K562 (cell line): Measurements from ENCODE around the gene KRT24. TPM values are rescaled to one million over a fixed set of nuclear protein-coding genes. Genes with fewer than 3 reads are reported as not detected.

ENCODE experiments used
- ATAC-seq: fragments of 200-7000 bp; cut with Tn5 transposase; 3 replicates; pipeline ENCODE4 v1.9.1; 2020; ENCODE audit warnings: moderate library complexity
- BruUV-seq: library from RNA; stranded (reverse); fragments of 400-500 nt; replicated peaks from 2 replicates; lab custom pipeline; 2021; lab: Mats Ljungman, UMichigan
- CTCF ChIA-PET: fragments of 300-600 bp; formaldehyde crosslinking; extraction: SDS; loops from one replicate; lab custom pipeline; 2021; ENCODE audit warnings: low intra/inter-chr PET ratio; lab: Yijun Ruan, JAX
- POLR2A ChIA-PET: fragments of 300-600, 350-650 bp; sonication (Branson Sonifier 250); formaldehyde crosslinking; extraction: SDS; loops from one replicate; lab custom pipeline; 2021; ENCODE audit warnings: antibody characterized with exemption, inconsistent platforms; lab: Yijun Ruan, JAX
- DNase-seq, 4 experiments: peaks; one replicate each; pipeline versions ENCODE4 v3.0.0 to v3.0.0-alpha.2; 2011 to 2018; ENCODE audit warnings: low spot score in 3 of 4, mixed read lengths in 3 of 4; ENCODE audit errors: extremely low read depth in 1 of 4
- FAIRE-seq: peaks from 2 replicates; lab custom pipeline; 2011; peaks lifted over from hg19 to GRCh38; lab: Jason Lieb, UNC
- H2AFZ ChIP-seq: 2 replicates; pipeline ENCODE4 v1.6.0; 2011; ENCODE audit warnings: low read depth, low read length, control low read depth, inconsistent platforms
- H3K27ac ChIP-seq: fragments of 200-600 bp; 3 replicates; pipeline ENCODE4 v1.8.0; 2011; ENCODE audit warnings: low read depth, mild to moderate bottlenecking, control low read depth, inconsistent platforms, low read length, moderate library complexity, mixed read lengths; ENCODE audit errors: extremely low read depth
- H3K27me3 ChIP-seq, 2 experiments: fragments of 300-600 bp in 1 of 2; 2 replicates in 1 of 2; 3 replicates in 1 of 2; pipeline versions ENCODE4 v1.6.0 to v1.8.0; 2011; ENCODE audit warnings: inconsistent platforms in 2 of 2, low read length in 2 of 2, mild to moderate bottlenecking in 1 of 2, mixed read lengths in 1 of 2, moderate library complexity in 1 of 2; ENCODE audit not compliant: control insufficient read depth in 2 of 2, insufficient read depth in 2 of 2
- H3K36me3 ChIP-seq: fragments of 300-600 bp; 3 replicates; pipeline ENCODE4 v1.8.0; 2011; ENCODE audit warnings: mild to moderate bottlenecking, low read length, inconsistent platforms; ENCODE audit not compliant: control insufficient read depth, insufficient read depth
- H3K4me1 ChIP-seq, 2 experiments: fragments of 200-600 bp in 1 of 2; replicated peaks in 1 of 2; 2 replicates in 1 of 2; 3 replicates in 1 of 2; pipeline versions ENCODE4 v1.5.1 to v1.8.0; 2011; ENCODE audit warnings: inconsistent platforms in 2 of 2, low read length in 2 of 2, mild to moderate bottlenecking in 1 of 2, mixed read lengths in 1 of 2, moderate library complexity in 1 of 2; ENCODE audit not compliant: control insufficient read depth in 2 of 2, insufficient read depth in 2 of 2
- H3K4me2 ChIP-seq: 2 replicates; pipeline ENCODE4 v1.6.1; 2011; ENCODE audit warnings: low read length, control low read depth, inconsistent platforms, mixed read lengths; ENCODE audit not compliant: insufficient read depth
- H3K4me3 ChIP-seq: fragments of 200-600 bp; sonication (generic), shearing (Covaris generic); 2 replicates; pipeline ENCODE4 v1.5.1; 2016; ENCODE audit warnings: control low read depth, inconsistent platforms
- H3K79me2 ChIP-seq: fragments of 200-600 bp; 3 replicates; pipeline ENCODE4 v1.8.0; 2011; ENCODE audit warnings: low read length, inconsistent platforms; ENCODE audit not compliant: control insufficient read depth, insufficient read depth
- H3K9ac ChIP-seq, 2 experiments: 2 replicates each; pipeline versions ENCODE4 v1.6.0 to v1.6.1; 2011; ENCODE audit warnings: low read depth in 2 of 2, low read length in 2 of 2, control low read depth in 1 of 2, inconsistent platforms in 1 of 2, mild to moderate bottlenecking in 1 of 2, mixed read lengths in 1 of 2; ENCODE audit not compliant: insufficient read depth in 1 of 2
- H3K9me1 ChIP-seq: one replicate; pipeline ENCODE4 v1.6.0; 2011; ENCODE audit warnings: inconsistent platforms, mild to moderate bottlenecking, low read length, moderate library complexity; ENCODE audit not compliant: control insufficient read depth, insufficient read depth
- H3K9me3 ChIP-seq: replicated peaks from 2 replicates; pipeline ENCODE4 v1.5.1; 2011; ENCODE audit warnings: low read depth, low read length, inconsistent platforms; ENCODE audit not compliant: control insufficient read depth, insufficient read depth
- H4K20me1 ChIP-seq: replicated peaks from 2 replicates; pipeline ENCODE4 v1.6.1; 2011; ENCODE audit warnings: low read length, inconsistent platforms, mixed read lengths; ENCODE audit not compliant: control insufficient read depth, insufficient read depth
- ATF1 ChIP-seq, 2 experiments: fragments of 450-650 bp in 1 of 2; IDR thresholded peaks; 2 replicates each; pipeline ENCODE4 v1.6.1; 2016; ENCODE audit warnings: missing compliant biosample characterization in 1 of 2, missing genetic modification characterization in 1 of 2
- BDP1 ChIP-seq: IDR thresholded peaks from 3 replicates; pipeline ENCODE4 v1.6.1; 2011; ENCODE audit not compliant: insufficient read length, insufficient read depth
- CEBPB ChIP-seq: fragments of 450-650 bp; IDR thresholded peaks from 2 replicates; pipeline ENCODE4 v1.6.1; 2016; ENCODE audit warnings: missing genetic modification characterization, missing compliant biosample characterization
- GATAD2B ChIP-seq: fragments of 450-650 bp; IDR thresholded peaks from 2 replicates; pipeline ENCODE4 v1.6.1; 2017; ENCODE audit warnings: mild to moderate bottlenecking, borderline replicate concordance
- MIER1 ChIP-seq: fragments of 450-650 bp; IDR thresholded peaks from 2 replicates; pipeline ENCODE4 v1.6.1; 2016; ENCODE audit warnings: antibody characterized with exemption, mild to moderate bottlenecking, low read depth
- MXI1 ChIP-seq: IDR thresholded peaks from 2 replicates; pipeline ENCODE4 v1.6.1; 2011; ENCODE audit warnings: low read depth, mild to moderate bottlenecking, improper control_type of control experiment, low read length
- PML ChIP-seq: IDR thresholded peaks from 2 replicates; pipeline ENCODE4 v1.6.1; 2012; ENCODE audit warnings: low read length, inconsistent platforms
- POLR2A ChIP-seq: fragments of 450-650 bp; conservative IDR thresholded peaks from 2 replicates; pipeline ENCODE4 v1.6.1; 2016
- RBBP5 ChIP-seq: fragments of 200-600 bp; sonication (generic); IDR thresholded peaks from 2 replicates; pipeline ENCODE4 v1.6.1; 2012; ENCODE audit warnings: borderline replicate concordance, mild to moderate bottlenecking, low read length, control low read depth, inconsistent platforms; ENCODE audit not compliant: insufficient read depth, poor library complexity, severe bottlenecking
- RBM25 ChIP-seq: fragments of 200-400 bp; formaldehyde crosslinking; IDR thresholded peaks from 2 replicates; pipeline ENCODE4 v1.6.1; 2018; ENCODE audit warnings: low read length, low read depth, moderate library complexity; ENCODE audit not compliant: severe bottlenecking
- SMARCB1 ChIP-seq: IDR thresholded peaks from 2 replicates; pipeline ENCODE4 v1.6.1; 2011; ENCODE audit warnings: improper control_type of control experiment, low read depth; ENCODE audit not compliant: insufficient read length
- TSC22D4 ChIP-seq: fragments of 450-650 bp; IDR thresholded peaks from 2 replicates; pipeline ENCODE4 v1.6.1; 2016; ENCODE audit warnings: missing genetic modification characterization, missing biosample characterization, control low read depth
- ZNF778 ChIP-seq: fragments of 450-650 bp; formaldehyde crosslinking; IDR thresholded peaks from 2 replicates; pipeline ENCODE4 v1.4.0; 2020; ENCODE audit warnings: mild to moderate bottlenecking, moderate library complexity
- WGBS: fragments of 100-300 bp; shearing (Covaris generic); methylation state at CpG from one replicate; pipeline ENCODE4 v1.1.6; 2016; ENCODE audit warnings: low coverage, mixed read lengths; ENCODE audit not compliant: insufficient coverage; ENCODE audit errors: missing lambda C conversion rate; 5-methylcytosine and 5-hydroxymethylcytosine counted together
- in situ Hi-C: fragments of 300-500 bp; cut with MboI; formaldehyde crosslinking; loops from 4 replicates; pipeline ENCODE4 v1.15.0; 2018; ENCODE audit warnings: inconsistent platforms, mixed read lengths
- intact Hi-C: fragments of 100-400 bp; cut with micrococcal nuclease; formaldehyde crosslinking; loops from 2 replicates; pipeline ENCODE4 v1.14.2; 2022
- polyA plus RNA-seq, 8 experiments: library from polyadenylated mRNA; depleted of rRNA in 4 of 8; stranded (reverse) in 5 of 8; unstranded in 3 of 8; fragments of >200 nt; fragmentation: Nextera tagmentation in 2 of 8; fragmentation: Illumina TruSeq in 1 of 8; extraction: Ambion mirVana in 2 of 8; extraction: Trizol in 1 of 8; gene quantifications; 2 replicates each; pipeline versions ENCODE4 v1.2.1 to v1.2.3, GENCODE V29; 2011 to 2014; ENCODE audit warnings: inconsistent platforms in 1 of 8, missing spikeins in 1 of 8
- total RNA-seq, 7 experiments: library from RNA; depleted of rRNA in 6 of 7; stranded (reverse); fragments of >200 nt in 6 of 7; fragmentation: Illumina TruSeq in 2 of 7; extraction: Trizol in 2 of 7; gene quantifications; 2 replicates each; pipeline versions ENCODE4 v1.2.1 to v1.2.3, GENCODE V29; 2011 to 2021; ENCODE audit warnings: low replicate concordance in 1 of 7
- TF ChIP-seq, protein P1 (sequence below): sonication (generic); formaldehyde crosslinking; IDR thresholded peaks from 2 replicates; pipeline ENCODE4 v1.8.0; 2022; ENCODE audit warnings: missing genetic modification reagents, mild to moderate bottlenecking, borderline replicate concordance
- TF ChIP-seq, protein P2 (sequence below): conservative IDR thresholded peaks from 2 replicates; pipeline ENCODE4 v1.6.1; 2011; ENCODE audit warnings: low read depth, mild to moderate bottlenecking, low read length; ENCODE audit not compliant: control insufficient read depth
- TF ChIP-seq, protein P3 (sequence below): fragments of 250-450 bp; sonication (Bioruptor Pico); IDR thresholded peaks from 2 replicates; pipeline ENCODE4 v1.5.0; 2021
- TF ChIP-seq, protein P4 (sequence below): fragments of 150-350 bp; conservative IDR thresholded peaks from 2 replicates; pipeline ENCODE4 v1.6.1; 2014; ENCODE audit warnings: low read length

KRT24 gene
- total and polyA plus RNA-seq, 9 of the 15 experiments (the other 6 are each of a cell fraction or from before 2014, with no cell fraction given), result not detected

DNA sequence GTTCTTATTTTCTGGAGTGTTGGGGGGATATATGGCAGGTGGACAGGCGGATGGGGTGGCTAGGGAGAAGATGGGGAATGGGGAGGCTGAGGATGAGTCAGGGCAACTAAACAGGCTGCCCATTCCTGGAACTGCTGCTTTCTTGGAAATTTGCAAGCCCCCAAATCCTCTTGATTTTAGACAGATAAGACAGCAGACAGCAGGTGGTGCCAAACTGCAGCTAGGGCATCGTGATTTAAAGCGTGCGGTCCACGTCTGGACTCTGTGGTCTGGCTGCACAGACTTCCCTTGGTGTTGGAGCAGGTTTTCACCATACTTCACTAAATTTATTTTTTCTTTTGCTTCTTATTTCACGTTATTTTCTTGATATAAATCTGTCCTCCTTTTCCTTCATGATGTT, 10.9 kb upstream of the KRT24 start:
- H3K9me1 ChIP-seq, result no peaks in the 10 kb centered on the region
- FAIRE-seq, result no peak
- H3K4me3 ChIP-seq, result no peak overlapping the region
- H3K36me3 ChIP-seq, result no peaks in the 10 kb centered on the region
- in situ Hi-C loops, result no loop called here
- H3K4me2 ChIP-seq, result no peak overlapping the region
- H3K27ac ChIP-seq, result no peak overlapping the region
- no peak overlapping the region for H3K9ac ChIP-seq
- ATAC-seq, result no peak
- BruUV-seq, result no TSS peak
- H3K9me3 ChIP-seq, result no peaks in the 10 kb centered on the region
- H3K4me1 ChIP-seq, result no peaks in the 10 kb centered on the region
- POLR2A ChIA-PET, result interaction anchor here (0.6 kb wide), 1 partner anchor 13 kb away, joined by 3 read pairs; no protein-coding TSS in a partner anchor
- CTCF ChIA-PET, result no interaction called here
- 6% methylated on average over 6 of the region's 6 CpGs for WGBS
- no peaks in the 10 kb centered on the region for H3K79me2 ChIP-seq
- H2AFZ ChIP-seq, result no peak overlapping the region
- intact Hi-C loops, result no loop called here
- peaks cover 13 to 27% of the 10 kb centered on the region in 2 experiments; a peak in 3 of 5 replicates for H3K27me3 ChIP-seq
- DNase-seq, result no peak
- no peaks in the 10 kb centered on the region for H4K20me1 ChIP-seq
- TF ChIP-seq, protein P1, sequence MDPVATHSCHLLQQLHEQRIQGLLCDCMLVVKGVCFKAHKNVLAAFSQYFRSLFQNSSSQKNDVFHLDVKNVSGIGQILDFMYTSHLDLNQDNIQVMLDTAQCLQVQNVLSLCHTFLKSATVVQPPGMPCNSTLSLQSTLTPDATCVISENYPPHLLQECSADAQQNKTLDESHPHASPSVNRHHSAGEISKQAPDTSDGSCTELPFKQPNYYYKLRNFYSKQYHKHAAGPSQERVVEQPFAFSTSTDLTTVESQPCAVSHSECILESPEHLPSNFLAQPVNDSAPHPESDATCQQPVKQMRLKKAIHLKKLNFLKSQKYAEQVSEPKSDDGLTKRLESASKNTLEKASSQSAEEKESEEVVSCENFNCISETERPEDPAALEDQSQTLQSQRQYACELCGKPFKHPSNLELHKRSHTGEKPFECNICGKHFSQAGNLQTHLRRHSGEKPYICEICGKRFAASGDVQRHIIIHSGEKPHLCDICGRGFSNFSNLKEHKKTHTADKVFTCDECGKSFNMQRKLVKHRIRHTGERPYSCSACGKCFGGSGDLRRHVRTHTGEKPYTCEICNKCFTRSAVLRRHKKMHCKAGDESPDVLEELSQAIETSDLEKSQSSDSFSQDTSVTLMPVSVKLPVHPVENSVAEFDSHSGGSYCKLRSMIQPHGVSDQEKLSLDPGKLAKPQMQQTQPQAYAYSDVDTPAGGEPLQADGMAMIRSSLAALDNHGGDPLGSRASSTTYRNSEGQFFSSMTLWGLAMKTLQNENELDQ (CRISPR knock-in tag), result no peak
- TF ChIP-seq, protein P2, sequence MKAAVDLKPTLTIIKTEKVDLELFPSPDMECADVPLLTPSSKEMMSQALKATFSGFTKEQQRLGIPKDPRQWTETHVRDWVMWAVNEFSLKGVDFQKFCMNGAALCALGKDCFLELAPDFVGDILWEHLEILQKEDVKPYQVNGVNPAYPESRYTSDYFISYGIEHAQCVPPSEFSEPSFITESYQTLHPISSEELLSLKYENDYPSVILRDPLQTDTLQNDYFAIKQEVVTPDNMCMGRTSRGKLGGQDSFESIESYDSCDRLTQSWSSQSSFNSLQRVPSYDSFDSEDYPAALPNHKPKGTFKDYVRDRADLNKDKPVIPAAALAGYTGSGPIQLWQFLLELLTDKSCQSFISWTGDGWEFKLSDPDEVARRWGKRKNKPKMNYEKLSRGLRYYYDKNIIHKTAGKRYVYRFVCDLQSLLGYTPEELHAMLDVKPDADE, result no peak
- TF ChIP-seq RBM25 (no peak), TSC22D4 (tag) (no peak), CEBPB (tag) (no peak), ATF1 (CRISPR knock-in tag; IDR thresholded peaks at IDR 0.05) (no peak), ATF1 (tag; IDR thresholded peaks at IDR 0.05) (no peak), POLR2A (no peak), MIER1 (no peak), PML (no peak), GATAD2B (no peak), SMARCB1 (no peak), BDP1 (no peak), ZNF778 (CRISPR knock-in tag) (no peak), RBBP5 (no peak), MXI1 (no peak)
- TF ChIP-seq, protein P3, sequence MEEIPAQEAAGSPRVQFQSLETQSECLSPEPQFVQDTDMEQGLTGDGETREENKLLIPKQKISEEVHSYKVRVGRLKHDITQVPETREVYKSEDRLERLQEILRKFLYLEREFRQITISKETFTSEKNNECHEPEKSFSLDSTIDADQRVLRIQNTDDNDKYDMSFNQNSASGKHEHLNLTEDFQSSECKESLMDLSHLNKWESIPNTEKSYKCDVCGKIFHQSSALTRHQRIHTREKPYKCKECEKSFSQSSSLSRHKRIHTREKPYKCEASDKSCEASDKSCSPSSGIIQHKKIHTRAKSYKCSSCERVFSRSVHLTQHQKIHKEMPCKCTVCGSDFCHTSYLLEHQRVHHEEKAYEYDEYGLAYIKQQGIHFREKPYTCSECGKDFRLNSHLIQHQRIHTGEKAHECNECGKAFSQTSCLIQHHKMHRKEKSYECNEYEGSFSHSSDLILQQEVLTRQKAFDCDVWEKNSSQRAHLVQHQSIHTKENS, result no peak
- TF ChIP-seq, protein P4, sequence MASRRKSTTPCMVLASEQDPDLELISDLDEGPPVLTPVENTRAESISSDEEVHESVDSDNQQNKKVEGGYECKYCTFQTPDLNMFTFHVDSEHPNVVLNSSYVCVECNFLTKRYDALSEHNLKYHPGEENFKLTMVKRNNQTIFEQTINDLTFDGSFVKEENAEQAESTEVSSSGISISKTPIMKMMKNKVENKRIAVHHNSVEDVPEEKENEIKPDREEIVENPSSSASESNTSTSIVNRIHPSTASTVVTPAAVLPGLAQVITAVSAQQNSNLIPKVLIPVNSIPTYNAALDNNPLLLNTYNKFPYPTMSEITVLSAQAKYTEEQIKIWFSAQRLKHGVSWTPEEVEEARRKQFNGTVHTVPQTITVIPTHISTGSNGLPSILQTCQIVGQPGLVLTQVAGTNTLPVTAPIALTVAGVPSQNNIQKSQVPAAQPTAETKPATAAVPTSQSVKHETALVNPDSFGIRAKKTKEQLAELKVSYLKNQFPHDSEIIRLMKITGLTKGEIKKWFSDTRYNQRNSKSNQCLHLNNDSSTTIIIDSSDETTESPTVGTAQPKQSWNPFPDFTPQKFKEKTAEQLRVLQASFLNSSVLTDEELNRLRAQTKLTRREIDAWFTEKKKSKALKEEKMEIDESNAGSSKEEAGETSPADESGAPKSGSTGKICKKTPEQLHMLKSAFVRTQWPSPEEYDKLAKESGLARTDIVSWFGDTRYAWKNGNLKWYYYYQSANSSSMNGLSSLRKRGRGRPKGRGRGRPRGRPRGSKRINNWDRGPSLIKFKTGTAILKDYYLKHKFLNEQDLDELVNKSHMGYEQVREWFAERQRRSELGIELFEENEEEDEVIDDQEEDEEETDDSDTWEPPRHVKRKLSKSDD, result no peak
